Measurements from ENCODE around the gene FA2H.

- TF ChIP-seq CTCF (conservative IDR thresholded peaks at IDR 0.05 in 1 of 2, IDR thresholded peaks at IDR 0.05 in 1 of 2; ENCODE audit: low read depth in 1 of 2, low read length in 2 of 2) (no peak), EZH2 (IDR thresholded peaks at IDR 0.05; ENCODE audit: low read length, missing control alignments) (no peak)
These were observed 15.8 kb downstream of the FA2H start for GRCh38 chr16:74758801-74759200.
